ENCODE data around the gene PLTP. TPM values are rescaled to one million over a fixed set of nuclear protein-coding genes. Genes with fewer than 3 reads are reported as not detected.
"Not testable (repeated sequence)": the region's sequence is repeated elsewhere in the genome, so short reads cannot be mapped to it uniquely, and the experiment has no call there.

The PLTP gene
- total and polyA plus RNA-seq, 2 experiments from 2014 or later, result 71.7 to 99.6 TPM

DNA sequence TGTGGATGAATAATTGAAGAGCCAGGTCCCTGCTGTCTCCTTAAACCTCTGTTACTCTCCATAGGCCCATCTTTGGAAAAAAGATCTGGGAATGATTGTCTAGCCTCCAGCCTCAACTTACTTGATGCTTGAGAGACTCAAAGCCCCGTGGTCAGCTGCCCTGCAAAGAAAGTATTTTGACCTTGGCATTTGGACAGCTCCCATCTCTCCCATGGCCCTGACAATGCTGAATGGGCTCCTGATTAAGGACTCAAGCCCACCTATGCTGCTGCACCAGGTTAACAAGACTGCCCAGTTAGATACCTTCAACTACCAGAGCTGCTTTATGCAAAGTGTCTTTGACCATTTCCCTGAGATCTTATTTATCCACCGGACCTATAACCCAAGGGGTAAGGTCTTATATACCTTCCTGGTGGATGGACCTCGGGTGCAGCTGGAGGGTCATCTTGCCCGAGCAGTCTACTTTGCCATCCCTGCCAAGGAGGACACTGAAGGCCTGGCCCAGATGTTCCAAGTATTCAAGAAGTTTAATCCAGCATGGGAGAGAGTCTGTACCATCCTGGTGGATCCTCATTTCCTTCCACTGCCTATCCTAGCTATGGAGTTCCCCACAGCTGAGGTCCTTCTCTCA, 29.4 kb downstream of the PLTP start:
- DNase-seq (ENCODE audit: low read depth in 1 of 2, low spot score in 1 of 2), result no peak
- Histone ChIP-seq H3K27me3 (no peaks in the 10 kb centered on the region), H3K4me1 (ENCODE audit: low read depth) (peaks cover 6% of the 10 kb centered on the region), H3K36me3 (peaks cover 18% of the 10 kb centered on the region), H3K4me3 (no peak overlapping the region), H3K9me3 (ENCODE audit: low read depth) (no peaks in the 10 kb centered on the region), H3K27ac (peak overlapping the region; percentile 18)
- TF ChIP-seq, protein P1, sequence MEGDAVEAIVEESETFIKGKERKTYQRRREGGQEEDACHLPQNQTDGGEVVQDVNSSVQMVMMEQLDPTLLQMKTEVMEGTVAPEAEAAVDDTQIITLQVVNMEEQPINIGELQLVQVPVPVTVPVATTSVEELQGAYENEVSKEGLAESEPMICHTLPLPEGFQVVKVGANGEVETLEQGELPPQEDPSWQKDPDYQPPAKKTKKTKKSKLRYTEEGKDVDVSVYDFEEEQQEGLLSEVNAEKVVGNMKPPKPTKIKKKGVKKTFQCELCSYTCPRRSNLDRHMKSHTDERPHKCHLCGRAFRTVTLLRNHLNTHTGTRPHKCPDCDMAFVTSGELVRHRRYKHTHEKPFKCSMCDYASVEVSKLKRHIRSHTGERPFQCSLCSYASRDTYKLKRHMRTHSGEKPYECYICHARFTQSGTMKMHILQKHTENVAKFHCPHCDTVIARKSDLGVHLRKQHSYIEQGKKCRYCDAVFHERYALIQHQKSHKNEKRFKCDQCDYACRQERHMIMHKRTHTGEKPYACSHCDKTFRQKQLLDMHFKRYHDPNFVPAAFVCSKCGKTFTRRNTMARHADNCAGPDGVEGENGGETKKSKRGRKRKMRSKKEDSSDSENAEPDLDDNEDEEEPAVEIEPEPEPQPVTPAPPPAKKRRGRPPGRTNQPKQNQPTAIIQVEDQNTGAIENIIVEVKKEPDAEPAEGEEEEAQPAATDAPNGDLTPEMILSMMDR (IDR thresholded peaks at IDR 0.05; ENCODE audit: low read depth, low read length), result no peak

DNA sequence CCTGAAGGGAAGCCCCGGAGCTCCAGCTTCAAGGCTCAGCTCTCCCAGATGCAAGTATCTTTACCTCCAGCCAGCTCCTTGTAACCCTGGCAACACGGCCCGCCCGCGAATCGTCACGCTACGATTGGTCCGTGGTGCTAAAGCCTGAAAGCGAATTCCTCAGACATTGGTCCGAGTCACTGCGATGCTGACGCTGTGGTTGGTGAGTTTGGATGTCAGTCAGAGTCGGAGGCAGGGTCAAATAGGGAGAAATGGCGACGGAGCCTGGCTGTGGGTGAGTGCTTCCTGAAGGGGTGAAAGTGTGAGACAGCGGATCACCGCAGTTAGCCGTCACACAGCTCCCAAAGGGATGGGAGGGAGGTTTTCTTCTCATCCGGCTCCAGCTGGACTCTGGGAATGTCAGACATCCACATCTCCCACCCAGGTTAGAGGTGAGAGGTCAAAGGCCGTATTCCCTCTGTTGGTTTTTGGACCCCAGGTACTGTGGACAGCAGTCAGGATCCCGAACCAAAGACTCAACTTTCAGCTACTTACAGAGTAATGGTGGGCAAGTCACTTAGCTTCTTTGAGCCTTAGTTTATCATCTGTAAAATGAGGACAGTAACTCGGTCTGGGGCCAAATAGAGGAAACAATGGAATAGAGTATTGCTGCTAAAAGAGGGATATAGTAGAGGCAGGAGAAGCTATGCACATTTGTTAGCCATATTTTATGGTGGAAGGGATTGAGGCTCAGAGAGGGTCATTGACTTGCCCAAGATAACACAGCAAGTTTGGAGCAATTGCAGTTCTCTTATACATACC, 30.8 kb downstream of the PLTP start, which contains the start of gene ZSWIM1:
ZSWIM1 (plus strand) TSS at position 240 of the 801 bp plus-strand sequence. CDS start 1,366 bp downstream, outside the sequence.
- no peaks in the 10 kb centered on the region for H3K27me3 ChIP-seq
- peaks cover 6% of the 10 kb centered on the region for H3K4me1 ChIP-seq (ENCODE audit: low read depth)
- DNase-seq (ENCODE audit: low read depth in 1 of 2, low spot score in 1 of 2), result peak; percentile 98 to 99
- H3K4me3 ChIP-seq, result peak within 1 kb of the TSS; percentile 52
- H3K9me3 ChIP-seq (ENCODE audit: low read depth), result no peaks in the 10 kb centered on the region
- TF ChIP-seq, protein P1 (IDR thresholded peaks at IDR 0.05; ENCODE audit: low read depth, low read length), result no peak
- H3K36me3 ChIP-seq, result peaks cover 24% of the 10 kb centered on the region
- peak within 1 kb of the TSS; percentile 67 for H3K27ac ChIP-seq

DNA sequence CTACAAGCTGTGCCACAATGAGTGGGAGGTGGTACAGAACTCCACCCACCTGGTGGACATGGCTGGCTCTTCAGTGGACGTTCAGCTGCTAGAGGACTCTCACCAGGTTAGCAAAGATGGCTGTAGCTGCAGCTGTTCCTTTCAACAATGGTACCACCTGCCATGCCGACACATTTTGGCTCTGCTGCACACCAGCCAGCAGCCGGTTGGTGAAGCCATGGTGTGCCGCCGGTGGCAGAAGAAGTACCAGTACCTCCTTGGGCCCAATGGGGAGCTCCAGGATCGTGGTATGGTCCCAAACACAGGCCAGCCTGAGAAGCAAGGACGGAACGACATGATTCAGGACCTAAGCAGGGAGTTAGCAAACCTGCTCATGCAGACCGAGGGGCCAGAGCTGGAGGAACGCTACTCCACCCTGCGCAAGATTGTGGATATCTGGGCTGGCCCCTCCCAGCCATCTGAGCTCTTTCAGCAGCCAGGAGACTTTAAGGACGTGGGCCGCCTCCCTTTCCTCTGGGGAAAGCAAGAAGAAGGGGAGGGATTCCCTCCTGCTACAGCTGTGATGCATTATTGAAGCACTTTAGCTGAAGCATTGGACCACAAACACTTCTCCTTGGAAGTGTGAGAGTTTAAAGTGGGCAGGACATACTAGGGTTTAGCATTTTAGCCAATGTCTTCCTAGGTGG, 33.7 kb downstream of the PLTP start:
- peaks cover 6% of the 10 kb centered on the region for H3K4me1 ChIP-seq (ENCODE audit: low read depth)
- no peaks in the 10 kb centered on the region for H3K9me3 ChIP-seq (ENCODE audit: low read depth)
- no peak overlapping the region for H3K4me3 ChIP-seq
- no peak overlapping the region for H3K27ac ChIP-seq
- TF ChIP-seq, protein P1 (IDR thresholded peaks at IDR 0.05; ENCODE audit: low read depth, low read length), result no peak
- no peak for DNase-seq (ENCODE audit: low read depth in 1 of 2, low spot score in 1 of 2)
- no peaks in the 10 kb centered on the region for H3K27me3 ChIP-seq
- H3K36me3 ChIP-seq, result peaks cover 23% of the 10 kb centered on the region

GRCh38 chr20:45874576-45874975, 37.4 kb downstream of the PLTP start:
- peaks cover 16% of the 10 kb centered on the region for H3K36me3 ChIP-seq
- H3K27me3 ChIP-seq, result no peaks in the 10 kb centered on the region
- H3K4me1 ChIP-seq (ENCODE audit: low read depth), result no peaks in the 10 kb centered on the region
- H3K4me3 ChIP-seq, result no peak overlapping the region
- no peaks in the 10 kb centered on the region for H3K9me3 ChIP-seq (ENCODE audit: low read depth)
- no peak overlapping the region for H3K27ac ChIP-seq
- no peak for DNase-seq (ENCODE audit: low read depth in 1 of 2, low spot score in 1 of 2)
- TF ChIP-seq, protein P1 (IDR thresholded peaks at IDR 0.05; ENCODE audit: low read depth, low read length), result no peak

GRCh38 chr20:45874104-45874481, 37.9 kb downstream of the PLTP start:
- H3K4me3 ChIP-seq; H3K4me1 ChIP-seq (ENCODE audit: low read depth); H3K27ac ChIP-seq; H3K27me3 ChIP-seq; H3K9me3 ChIP-seq (ENCODE audit: low read depth); DNase-seq (ENCODE audit: low read depth in 1 of 2, low spot score in 1 of 2): not testable (repeated sequence)
- H3K36me3 ChIP-seq, result peaks cover 16% of the 10 kb centered on the region

Data from cardiac muscle cell (in vitro differentiated cells and primary cell).